GM19035 (cell line): ENCODE data around the gene DUSP16.

Experiments
- ATAC-seq: cut with Tn5 transposase; IDR thresholded peaks from one replicate; pipeline ENCODE4 v1.9.1; 2021; ENCODE audit not compliant: unreplicated experiment

DUSP16 gene

DNA sequence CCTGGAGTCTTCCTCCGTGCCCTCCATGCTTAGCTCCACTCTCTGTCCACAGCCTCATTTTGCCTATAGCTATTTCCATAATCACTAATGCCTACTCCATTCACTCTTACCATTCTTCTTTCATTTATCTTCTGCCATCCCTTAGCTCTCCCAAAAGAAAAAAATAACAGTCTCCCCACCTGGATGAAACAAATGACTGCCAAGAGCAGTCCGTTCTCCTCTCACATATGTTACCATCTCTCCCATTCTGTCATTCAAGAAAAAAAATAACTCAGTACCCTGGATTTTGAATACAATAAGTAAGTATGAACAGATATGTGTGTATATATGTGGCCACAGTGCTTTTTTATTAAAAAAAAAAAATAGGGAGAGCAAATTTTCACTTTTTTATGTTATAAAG lies 13.2 kb downstream of the DUSP16 start:
- ATAC-seq, result no peak

- ATAC-seq, result no peak
Observed at GRCh38 chr12:12548713-12549112, 13.9 kb downstream of the DUSP16 start.

- no peak for ATAC-seq
Observed at GRCh38 chr12:12546314-12546772, 16.3 kb downstream of the DUSP16 start.

GRCh38 chr12:12543959-12544358 lies 18.7 kb downstream of the DUSP16 start:
- ATAC-seq, result no peak

- no peak for ATAC-seq
Observed at GRCh38 chr12:12542964-12543363, 19.7 kb downstream of the DUSP16 start.

DNA sequence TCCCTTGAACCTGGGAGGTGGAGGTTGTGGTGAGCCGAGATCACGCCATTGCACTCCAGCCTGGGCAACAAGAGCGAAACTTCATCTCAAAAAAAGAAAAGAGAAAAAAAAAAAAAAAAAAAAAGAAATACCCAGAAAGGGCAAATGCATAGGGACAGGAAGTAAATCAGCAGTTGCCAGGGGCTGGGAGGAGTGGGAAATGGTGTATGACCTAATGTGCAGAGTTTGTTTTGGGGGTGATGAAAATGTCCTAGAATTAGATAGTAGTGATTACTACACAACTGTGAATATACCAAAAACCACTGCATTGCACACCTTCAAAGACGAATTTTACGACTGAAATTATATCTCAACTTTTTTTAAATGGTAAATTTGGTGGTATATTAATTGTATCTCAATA lies 20.4 kb downstream of the DUSP16 start:
- no peak for ATAC-seq

DNA sequence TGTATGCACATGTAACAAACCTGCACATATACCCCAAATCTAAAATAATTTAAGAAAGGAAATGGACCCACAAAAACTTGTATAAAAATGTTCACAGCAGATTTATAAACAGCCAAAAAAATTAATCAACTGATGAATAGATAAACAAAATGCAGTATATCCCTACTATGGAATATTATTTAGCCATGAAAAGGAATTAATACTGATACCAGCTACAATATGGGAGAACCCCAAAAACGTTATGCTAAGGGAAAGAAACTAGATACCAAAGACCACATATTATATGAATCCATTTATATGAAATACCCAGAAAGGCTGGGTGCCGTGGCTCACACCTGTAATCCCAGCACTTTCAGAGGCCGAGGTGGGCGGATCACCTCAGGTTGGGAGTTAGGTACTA lies 20.9 kb downstream of the DUSP16 start:
- no peak for ATAC-seq

DNA sequence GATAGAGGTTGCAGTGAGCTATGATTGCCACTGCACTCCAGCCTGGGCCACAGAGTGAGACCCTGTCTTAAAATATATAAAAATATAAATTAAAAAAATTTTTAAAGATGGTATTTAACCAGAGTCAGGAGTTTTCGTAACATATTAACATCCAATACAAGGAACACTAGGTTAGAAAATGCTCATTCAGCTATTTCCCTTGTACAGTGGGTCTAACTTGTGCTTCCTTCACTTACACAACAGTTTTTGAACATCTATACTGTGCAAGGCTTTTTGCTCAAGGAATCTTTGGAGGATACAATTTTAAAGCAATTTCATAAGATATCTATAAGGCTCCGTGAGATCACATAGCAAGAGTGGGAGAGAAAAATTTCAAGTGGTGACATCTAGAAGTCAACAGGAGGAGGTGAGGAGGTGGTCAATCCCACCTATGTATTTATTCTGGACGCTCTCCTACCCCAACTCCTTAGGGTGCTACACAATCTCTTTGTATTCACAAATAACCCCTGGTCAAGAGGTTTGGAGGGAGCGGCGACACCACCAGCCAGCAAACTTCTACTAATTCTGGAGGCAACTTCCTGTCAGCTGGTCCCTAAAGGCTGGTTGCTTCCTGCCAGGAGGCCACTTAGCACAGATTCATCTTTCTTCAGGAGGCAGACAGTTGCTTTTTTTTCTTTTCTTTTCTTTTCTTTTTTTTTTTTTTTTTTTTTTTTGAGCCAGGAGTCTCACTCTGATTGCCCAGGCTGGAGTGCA lies 22.2 kb downstream of the DUSP16 start:
- no peak for ATAC-seq

GRCh38 chr12:12539028-12539810 lies 23.4 kb downstream of the DUSP16 start:
- no peak for ATAC-seq

DNA sequence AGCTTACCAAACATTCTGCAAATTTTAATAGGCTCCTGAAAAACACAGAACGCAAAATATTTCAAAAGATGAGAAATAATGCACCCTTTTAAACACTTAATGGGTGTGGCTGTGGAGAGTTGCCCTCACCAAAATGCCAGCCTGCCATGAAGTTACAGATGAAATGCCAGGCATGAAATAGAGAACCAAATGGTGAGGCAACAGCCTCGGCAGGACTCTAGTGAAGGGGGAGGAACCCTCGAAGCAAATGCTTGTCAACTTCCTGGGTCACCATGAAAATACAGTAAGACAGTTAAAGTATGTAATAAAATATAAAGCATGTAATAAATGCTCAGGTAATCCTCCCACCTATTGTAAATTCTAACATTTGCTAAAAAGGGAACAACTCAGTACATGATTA lies 24.1 kb downstream of the DUSP16 start:
- no peak for ATAC-seq

DNA sequence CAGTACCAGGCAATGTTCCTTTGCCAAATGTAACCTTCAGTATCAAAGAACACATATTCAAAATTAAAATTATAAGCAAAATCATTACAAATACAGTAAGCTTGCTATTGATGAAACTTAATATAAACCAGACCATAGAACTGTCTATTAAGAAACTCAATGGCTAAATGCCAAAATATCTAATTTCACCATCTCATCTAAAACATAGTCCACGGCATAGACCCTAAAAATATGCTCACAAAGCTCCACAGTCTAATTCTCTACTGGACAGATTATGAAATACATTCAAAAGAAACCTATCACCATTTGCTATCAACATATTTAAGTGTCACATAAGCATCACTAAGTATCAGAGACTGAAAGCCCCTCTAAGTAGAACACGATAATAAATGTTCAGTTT lies 25.2 kb downstream of the DUSP16 start:
- ATAC-seq, result no peak

- no peak for ATAC-seq
Observed at GRCh38 chr12:12534975-12535374, 27.7 kb downstream of the DUSP16 start.

GRCh38 chr12:12534166-12534866 lies 28.3 kb downstream of the DUSP16 start:
- ATAC-seq, result no peak

- ATAC-seq, result no peak
Observed at GRCh38 chr12:12533238-12533829, 29.3 kb downstream of the DUSP16 start.

DNA sequence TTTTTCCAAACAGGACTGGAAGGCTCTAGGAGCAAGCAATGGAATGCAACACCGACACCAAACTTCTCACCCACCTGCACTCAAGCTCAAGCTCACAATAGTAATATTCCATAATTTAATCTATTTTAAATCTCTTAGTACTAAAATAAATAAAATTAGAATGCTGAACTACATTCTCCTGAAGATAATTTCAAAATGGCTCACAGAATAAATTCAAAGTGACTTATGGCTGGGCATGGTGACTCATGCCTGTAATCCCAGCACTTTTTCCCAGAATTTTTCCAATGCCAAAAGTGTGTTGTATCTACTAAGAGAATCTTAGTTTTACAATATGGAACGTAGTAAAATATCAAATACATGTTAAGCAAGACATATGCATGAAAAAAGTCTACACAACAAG lies 31.5 kb downstream of the DUSP16 start:
- no peak for ATAC-seq

DNA sequence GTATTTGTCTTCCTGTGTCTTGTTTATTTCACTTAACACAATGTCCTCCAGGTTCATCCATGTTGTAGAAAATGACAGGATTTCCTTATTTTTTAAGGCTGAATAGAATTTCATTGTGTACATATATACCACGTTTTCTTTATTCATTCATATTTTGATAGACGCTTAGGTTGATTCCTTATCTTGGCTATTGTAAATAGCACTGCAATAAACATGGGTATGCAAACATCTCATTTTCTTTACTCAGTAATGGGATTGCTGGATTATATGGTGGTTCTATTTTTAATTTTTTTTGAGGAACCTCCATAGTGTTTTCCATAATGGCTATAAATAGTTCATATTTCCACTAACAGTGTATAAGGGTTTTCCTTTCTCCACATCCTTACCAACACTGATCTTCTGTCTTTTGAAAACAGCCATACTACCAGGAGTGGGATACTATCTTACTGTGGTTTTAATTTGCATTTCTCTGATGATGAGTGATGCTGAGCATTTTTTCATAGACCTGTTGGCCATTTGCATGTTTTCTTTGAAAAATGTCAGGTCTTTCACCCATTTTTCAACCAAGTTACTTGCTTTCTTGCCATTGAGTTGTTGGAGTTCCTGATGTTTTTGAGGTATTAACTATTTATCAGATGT lies 32.8 kb downstream of the DUSP16 start:
- ATAC-seq, result no peak

DNA sequence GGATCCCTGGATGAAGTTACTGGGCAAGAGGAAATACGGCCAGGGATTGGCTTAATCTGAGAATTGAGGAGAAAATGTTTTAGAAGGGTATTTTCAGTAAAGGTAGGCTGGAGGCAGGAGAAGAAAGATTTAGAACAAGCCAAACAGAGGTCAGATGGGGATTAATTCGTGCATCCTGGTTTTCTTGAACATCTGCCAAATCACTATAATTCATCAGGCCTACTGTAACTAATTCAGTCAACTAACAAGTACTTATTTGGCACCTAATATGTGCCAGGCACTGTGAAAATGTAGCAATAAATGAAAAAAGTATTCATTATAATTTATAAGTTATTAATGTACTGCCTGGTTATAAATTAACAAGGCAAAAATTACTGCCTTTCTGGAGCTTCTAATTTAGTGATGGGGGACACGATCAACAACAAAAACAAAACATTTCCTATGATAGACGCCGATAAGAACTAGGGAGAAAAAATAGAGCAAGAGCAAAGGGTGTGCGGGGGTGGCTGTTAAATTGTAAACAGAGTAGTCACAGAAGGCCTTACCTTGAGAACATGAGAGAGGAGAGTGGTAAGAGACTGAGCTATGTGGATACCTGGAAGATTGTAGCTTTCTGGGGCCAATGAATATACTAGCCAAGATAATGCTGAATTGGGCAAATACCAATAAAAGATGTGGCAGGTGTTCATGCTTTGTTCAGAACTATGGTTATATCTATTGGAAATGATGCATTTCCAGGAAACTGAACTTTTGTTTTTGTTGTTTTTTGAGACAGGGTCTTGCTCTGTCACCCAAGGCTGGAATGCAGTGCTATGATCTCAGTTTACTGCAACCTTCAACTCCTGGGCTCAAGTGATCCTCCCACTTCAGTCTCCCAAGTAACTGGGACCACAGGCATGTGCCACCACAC lies 34.0 kb downstream of the DUSP16 start:
- ATAC-seq, result no peak

GRCh38 chr12:12527820-12528296 lies 34.8 kb downstream of the DUSP16 start:
- no peak for ATAC-seq

DNA sequence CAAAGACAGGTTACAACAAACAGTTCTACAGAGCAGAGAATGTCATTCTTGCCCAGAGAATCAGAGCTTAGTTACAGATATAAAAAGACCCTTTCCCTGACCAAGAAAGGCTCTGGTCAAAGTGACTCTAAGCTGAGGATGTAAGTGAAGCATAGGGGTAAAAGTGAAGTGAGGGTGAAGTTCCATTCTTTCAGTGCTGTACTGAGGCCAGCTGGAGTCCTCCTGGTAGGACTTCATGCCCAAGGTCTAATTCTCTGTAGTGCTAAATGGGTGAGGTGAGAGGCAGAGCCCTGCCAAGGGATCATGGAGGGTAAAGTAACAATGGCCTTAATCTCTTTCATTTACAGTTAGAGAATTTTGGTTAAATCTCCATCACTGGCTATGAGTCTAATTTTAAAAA lies 38.5 kb downstream of the DUSP16 start:
- no peak for ATAC-seq

- ATAC-seq, result no peak
Observed at GRCh38 chr12:12523229-12523628, 39.4 kb downstream of the DUSP16 start.
